Lower lobe of right lung (tissue), 2 donors: ENCODE measurements around the gene ACTN2. TPM values are rescaled to one million over a fixed set of nuclear protein-coding genes. Genes with fewer than 3 reads are reported as not detected.

Source experiments
- ATAC-seq, 2 donors: fragments of 200-7000 bp; cut with Tn5 transposase; one replicate each; pipeline ENCODE4 v1.9.1; 2020 to 2022; ENCODE audit warnings: mild to moderate bottlenecking in 2 of 2, moderate library complexity in 2 of 2
- DNase-seq: peaks from one replicate; pipeline ENCODE4 v3.0.0-alpha.2; 2020
- H3K27ac ChIP-seq: fragments of 200-600 bp; one replicate; pipeline ENCODE4 v1.8.0; 2022
- H3K27me3 ChIP-seq: fragments of 200-600 bp; one replicate; pipeline ENCODE4 v1.8.0; 2022; ENCODE audit warnings: low read depth
- H3K36me3 ChIP-seq: fragments of 200-600 bp; one replicate; pipeline ENCODE4 v1.8.0; 2022; ENCODE audit warnings: mild to moderate bottlenecking
- H3K4me1 ChIP-seq: fragments of 200-600 bp; one replicate; pipeline ENCODE4 v1.8.0; 2022
- H3K4me3 ChIP-seq: fragments of 200-600 bp; one replicate; pipeline ENCODE4 v1.8.0; 2022; ENCODE audit warnings: mild to moderate bottlenecking
- H3K9me3 ChIP-seq: fragments of 200-600 bp; one replicate; pipeline ENCODE4 v1.8.0; 2022
- CTCF ChIP-seq: fragments of 200-600 bp; IDR thresholded peaks from one replicate; pipeline ENCODE4 v1.8.0; 2022; ENCODE audit warnings: antibody characterized with exemption, mild to moderate bottlenecking
- intact Hi-C: fragments of 100-400 bp; cut with DNase I; formaldehyde crosslinking; loops from one replicate; pipeline ENCODE4 v1.11.0; 2022
- total RNA-seq: library from RNA; stranded (reverse); fragmentation: NEBNext Ultra II Directional; extraction: Animal tissue kit (Norgen Biotek cat#: 25700); gene quantifications from one replicate; pipeline ENCODE4 v1.2.1, GENCODE V29; 2021
- donor health status: DM: no; HTN: yes; CAD: no; lungs with severe emphysema.

The ACTN2 gene
- total RNA-seq, 1 donor from 2014 or later, result 1.9 TPM

- Histone ChIP-seq H3K9me3 (no peaks in the 10 kb centered on the region), H3K27me3 (no peaks in the 10 kb centered on the region), H3K36me3 (no peaks in the 10 kb centered on the region), H3K4me1 (no peaks in the 10 kb centered on the region), H3K27ac (no peak overlapping the region), H3K4me3 (no peak overlapping the region)
- no peak for DNase-seq
- ATAC-seq, result no peak
- no peak for TF ChIP-seq CTCF
- intact Hi-C loops, result no loop called here
These were observed 62.1 kb downstream of the ACTN2 start for GRCh38 chr1:236748268-236748870.

GRCh38 chr1:236750928-236751327 lies 64.6 kb downstream of the ACTN2 start:
- ATAC-seq, result no peak

GRCh38 chr1:236751385-236751784 lies 65.1 kb downstream of the ACTN2 start:
- Histone ChIP-seq H3K4me1 (no peaks in the 10 kb centered on the region), H3K4me3 (no peak overlapping the region), H3K36me3 (no peaks in the 10 kb centered on the region), H3K27me3 (no peaks in the 10 kb centered on the region), H3K9me3 (no peaks in the 10 kb centered on the region), H3K27ac (no peak overlapping the region)
- ATAC-seq, result no peak
- no peak for DNase-seq
- no peak for TF ChIP-seq CTCF
- intact Hi-C loops, result no loop called here

More at GRCh38 chr1:236750928-236751327, 64.6 kb downstream of the ACTN2 start:
- Histone ChIP-seq H3K36me3 (no peaks in the 10 kb centered on the region), H3K4me3 (no peak overlapping the region), H3K27me3 (no peaks in the 10 kb centered on the region), H3K9me3 (no peaks in the 10 kb centered on the region), H3K4me1 (no peaks in the 10 kb centered on the region), H3K27ac (no peak overlapping the region)
- no peak for TF ChIP-seq CTCF
- no peak for DNase-seq
- intact Hi-C loops, result no loop called here

GRCh38 chr1:236751935-236752334 lies 65.6 kb downstream of the ACTN2 start:
- no peak overlapping the region for H3K27ac ChIP-seq
- DNase-seq (no peak), ATAC-seq (no peak)
- H3K4me1 ChIP-seq, result no peaks in the 10 kb centered on the region
- no peak overlapping the region for H3K4me3 ChIP-seq
- intact Hi-C loops, result no loop called here
- no peak for TF ChIP-seq CTCF
- H3K36me3 ChIP-seq, result no peaks in the 10 kb centered on the region
- no peaks in the 10 kb centered on the region for H3K9me3 ChIP-seq
- no peaks in the 10 kb centered on the region for H3K27me3 ChIP-seq

GRCh38 chr1:236753516-236753915 lies 67.2 kb downstream of the ACTN2 start:
- no peak for DNase-seq
- no peaks in the 10 kb centered on the region for H3K27me3 ChIP-seq
- intact Hi-C loops, result no loop called here
- no peaks in the 10 kb centered on the region for H3K36me3 ChIP-seq
- H3K4me1 ChIP-seq, result no peaks in the 10 kb centered on the region
- ATAC-seq, result no peak
- H3K4me3 ChIP-seq, result no peak overlapping the region
- no peaks in the 10 kb centered on the region for H3K9me3 ChIP-seq
- H3K27ac ChIP-seq, result no peak overlapping the region
- no peak for TF ChIP-seq CTCF

GRCh38 chr1:236753964-236754363 lies 67.7 kb downstream of the ACTN2 start:
- Histone ChIP-seq H3K36me3 (no peaks in the 10 kb centered on the region), H3K27ac (no peak overlapping the region), H3K27me3 (no peaks in the 10 kb centered on the region), H3K4me3 (no peak overlapping the region), H3K4me1 (no peaks in the 10 kb centered on the region), H3K9me3 (no peaks in the 10 kb centered on the region)
- intact Hi-C loops, result no loop called here
- TF ChIP-seq CTCF, result no peak
- DNase-seq (no peak), ATAC-seq (no peak)
